Cardiac muscle cell (in vitro differentiated cells and primary cell): ENCODE results near the gene SUCLG1. TPM values are rescaled to one million over a fixed set of nuclear protein-coding genes. Genes with fewer than 3 reads are reported as not detected.
A peak's percentile ranks its signal among the peaks of the same experiment; 100 is the strongest.
"Not testable (repeated sequence)": the region's sequence is repeated elsewhere in the genome, so short reads cannot be mapped to it uniquely, and the experiment has no call there.

Experiments
- DNase-seq, 2 donors: peaks; one replicate each; pipeline versions ENCODE4 v3.0.0 to v3.0.0-alpha.2; 2010 to 2017; ENCODE audit warnings: low read depth in 1 of 2, low spot score in 1 of 2
- H3K27ac ChIP-seq: fragments of 200-600 bp; sonication (generic); 2 replicates; pipeline ENCODE4 v1.5.1; 2016
- H3K27me3 ChIP-seq: fragments of 200-600 bp; sonication (generic); 2 replicates; pipeline ENCODE4 v1.6.0; 2016; ENCODE audit warnings: control low read depth
- H3K36me3 ChIP-seq: fragments of 200-600 bp; sonication (generic); 2 replicates; pipeline ENCODE4 v1.5.1; 2016; ENCODE audit warnings: control low read depth
- H3K4me1 ChIP-seq: fragments of 200-600 bp; sonication (generic); 2 replicates; pipeline ENCODE4 v1.8.1; 2017; ENCODE audit warnings: low read depth, mild to moderate bottlenecking, mixed run types
- H3K4me3 ChIP-seq: fragments of 200-600 bp; sonication (generic); 2 replicates; pipeline ENCODE4 v1.5.1; 2016; ENCODE audit warnings: mild to moderate bottlenecking
- H3K9me3 ChIP-seq: fragments of 200-600 bp; sonication (generic); 2 replicates; pipeline ENCODE4 v1.5.1; 2017; ENCODE audit warnings: low read depth, mild to moderate bottlenecking, control low read depth
- CTCF ChIP-seq: IDR thresholded peaks from 2 replicates; pipeline ENCODE4 v1.5.1; 2012; ENCODE audit warnings: low read depth, mild to moderate bottlenecking, low read length
- polyA plus RNA-seq: library from polyadenylated mRNA; unstranded; fragments of >200 nt; fragmentation: Nextera tagmentation; extraction: Ambion mirVana; gene quantifications from 2 replicates; pipeline ENCODE4 v1.2.1, GENCODE V29; 2016
- total RNA-seq: library from RNA; depleted of rRNA; stranded (reverse); fragments of >200 nt; gene quantifications from 2 replicates; pipeline ENCODE4 v1.2.3, GENCODE V29; 2016

The SUCLG1 gene
- total and polyA plus RNA-seq, 2 experiments from 2014 or later: 56.4 to 158 TPM

DNA sequence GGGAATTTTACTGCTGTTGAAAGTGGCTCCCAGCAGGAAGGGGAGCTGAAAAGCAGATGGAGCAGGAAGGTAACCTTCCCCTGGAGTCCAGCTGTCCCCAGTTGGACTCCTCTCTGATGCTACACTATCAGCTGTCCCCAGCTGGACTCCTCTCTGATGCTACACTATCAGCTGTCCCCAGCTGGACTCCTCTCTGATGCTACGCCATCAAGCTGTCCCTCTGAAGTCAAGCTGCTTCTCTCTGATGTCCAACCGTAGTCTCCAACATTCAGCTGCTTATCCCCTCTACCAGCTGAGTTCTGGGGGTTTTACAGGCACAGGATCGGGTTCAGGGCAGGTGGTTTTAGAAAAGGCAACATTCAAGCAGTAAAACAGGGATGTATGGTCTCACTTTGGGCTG lies 19.8 kb upstream of the SUCLG1 start:
- no peak overlapping the region for H3K4me3 ChIP-seq
- H3K36me3 ChIP-seq: no peaks in the 10 kb centered on the region
- H3K27me3 ChIP-seq: no peaks in the 10 kb centered on the region
- no peak for DNase-seq
- no peak overlapping the region for H3K27ac ChIP-seq
- no peaks in the 10 kb centered on the region for H3K9me3 ChIP-seq
- TF ChIP-seq CTCF: no peak
- H3K4me1 ChIP-seq: no peaks in the 10 kb centered on the region

DNA sequence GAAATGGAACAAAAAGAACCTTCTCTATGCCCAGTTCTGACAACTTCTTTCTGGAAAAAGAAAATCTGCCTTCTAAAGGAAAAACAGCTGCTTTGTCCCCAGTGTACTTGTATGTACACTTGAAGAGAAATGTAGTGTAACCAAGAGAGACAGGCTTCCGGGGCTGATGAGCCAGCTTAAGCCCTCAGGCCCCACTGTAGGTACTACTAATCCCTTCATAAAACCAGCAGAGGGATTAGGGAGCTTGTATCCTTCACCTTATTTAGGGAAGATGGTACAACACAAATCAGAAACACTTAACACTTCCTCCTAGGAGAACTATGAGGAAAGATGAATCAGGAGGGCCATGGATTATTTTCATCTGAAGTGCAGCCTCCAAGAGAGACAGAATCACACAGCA lies 18.8 kb upstream of the SUCLG1 start:
- Histone ChIP-seq H3K4me1 (no peaks in the 10 kb centered on the region), H3K4me3 (no peak overlapping the region), H3K36me3 (no peaks in the 10 kb centered on the region), H3K27ac (no peak overlapping the region), H3K9me3 (no peaks in the 10 kb centered on the region), H3K27me3 (no peaks in the 10 kb centered on the region)
- TF ChIP-seq CTCF: no peak
- no peak for DNase-seq

GRCh38 chr2:84474176-84474575 lies 15.1 kb upstream of the SUCLG1 start:
- no peaks in the 10 kb centered on the region for H3K4me1 ChIP-seq
- H3K9me3 ChIP-seq: no peaks in the 10 kb centered on the region
- H3K27me3 ChIP-seq: no peaks in the 10 kb centered on the region
- H3K4me3 ChIP-seq: no peak overlapping the region
- H3K36me3 ChIP-seq: no peaks in the 10 kb centered on the region
- H3K27ac ChIP-seq: no peak overlapping the region
- TF ChIP-seq CTCF: no peak
- DNase-seq: no peak

DNA sequence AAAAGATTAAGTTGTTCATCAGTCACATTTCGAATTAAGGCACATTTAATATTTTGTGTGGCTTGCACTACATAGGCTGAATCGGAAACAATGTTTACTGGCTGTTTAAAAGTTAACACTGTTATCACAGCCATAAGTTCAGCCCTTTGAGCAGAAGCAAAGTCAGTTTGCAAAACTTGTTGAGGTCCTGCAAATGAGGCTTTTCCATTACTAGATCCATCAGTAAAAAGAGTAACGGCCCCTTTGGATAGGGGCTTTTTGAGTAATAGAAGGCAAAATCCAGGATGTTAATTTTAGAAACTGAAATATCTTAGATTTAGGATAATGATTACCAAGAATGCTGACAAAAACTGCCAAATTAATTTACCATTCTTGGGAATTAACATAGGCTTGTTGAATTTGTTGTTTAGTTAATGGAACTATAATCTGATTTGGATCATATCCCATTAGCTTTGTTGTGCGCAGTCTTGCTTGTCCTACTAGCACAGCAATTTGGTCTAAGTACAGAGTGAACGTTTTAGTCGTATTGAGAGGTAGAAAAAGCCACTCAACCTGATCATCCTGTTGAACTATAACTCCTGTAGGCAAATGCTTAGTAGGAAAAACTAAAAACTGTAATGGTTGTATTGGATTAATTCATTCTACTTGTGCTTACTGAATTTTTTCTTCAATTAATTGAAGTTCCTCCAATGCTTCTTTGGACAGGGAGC lies 13.9 kb upstream of the SUCLG1 start:
- TF ChIP-seq CTCF: no peak
- DNase-seq: no peak
- Histone ChIP-seq H3K4me3 (no peak overlapping the region), H3K9me3 (no peaks in the 10 kb centered on the region), H3K27ac (no peak overlapping the region), H3K27me3 (no peaks in the 10 kb centered on the region), H3K36me3 (no peaks in the 10 kb centered on the region), H3K4me1 (no peaks in the 10 kb centered on the region)

DNA sequence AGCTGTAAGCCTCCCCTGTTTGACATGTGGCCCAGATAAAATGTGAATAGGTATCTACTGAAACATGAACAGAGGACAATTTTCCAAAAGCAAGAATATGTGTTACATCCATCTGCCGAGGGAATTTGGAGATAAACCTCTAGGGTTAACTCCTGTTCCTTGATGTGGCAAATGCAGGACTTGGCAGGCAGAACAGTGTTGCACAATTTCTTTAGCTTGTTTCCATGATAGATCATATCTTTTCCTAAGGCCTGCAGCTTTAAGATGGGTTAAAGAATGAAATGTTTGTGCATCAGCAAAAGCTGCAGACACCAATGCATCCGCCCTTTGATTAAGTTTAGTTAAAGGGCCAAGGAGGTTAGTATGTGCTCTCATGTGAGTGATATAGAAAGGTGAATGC lies 13.3 kb upstream of the SUCLG1 start:
- H3K27ac ChIP-seq, H3K27me3 ChIP-seq, H3K9me3 ChIP-seq, H3K4me1 ChIP-seq, H3K4me3 ChIP-seq, H3K36me3 ChIP-seq: not testable (repeated sequence)
- peak in 1 of 2 donors; percentile 77 for DNase-seq

DNA sequence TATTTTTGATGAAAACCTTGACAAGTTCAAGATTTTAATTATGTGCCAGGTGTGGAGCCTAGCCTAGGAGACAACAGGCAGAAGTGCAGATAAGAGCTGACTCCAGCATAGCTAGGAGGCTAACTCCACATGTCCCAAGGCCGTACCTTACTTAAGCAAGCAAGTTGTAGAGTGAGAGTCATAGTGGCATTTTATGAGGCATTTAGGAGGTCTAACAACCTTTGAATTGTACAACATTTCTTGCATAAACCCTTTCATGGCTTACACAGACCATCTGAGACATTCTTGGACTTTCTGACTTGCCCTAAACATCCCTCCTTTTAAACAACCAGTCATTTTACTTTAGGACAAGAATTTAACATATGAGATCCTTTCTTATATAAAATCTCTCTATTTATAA lies 8.3 kb upstream of the SUCLG1 start:
- no peak for TF ChIP-seq CTCF
- H3K4me1 ChIP-seq: no peaks in the 10 kb centered on the region
- no peak for DNase-seq
- H3K9me3 ChIP-seq: no peaks in the 10 kb centered on the region
- no peak overlapping the region for H3K4me3 ChIP-seq
- no peak overlapping the region for H3K27ac ChIP-seq
- no peaks in the 10 kb centered on the region for H3K27me3 ChIP-seq
- no peaks in the 10 kb centered on the region for H3K36me3 ChIP-seq
